IMR-90 (cell line): Measurements from ENCODE around the gene ZNF335. TPM values are rescaled to one million over a fixed set of nuclear protein-coding genes. Genes with fewer than 3 reads are reported as not detected.

ENCODE experiments used
- ATAC-seq: fragments of 200-7000 bp; cut with Tn5 transposase; 2 replicates; pipeline ENCODE4 v1.9.1; 2020; ENCODE audit warnings: low read depth, mild to moderate bottlenecking, moderate library complexity
- BruUV-seq: library from RNA; stranded (reverse); fragments of 400-500 nt; replicated peaks from 2 replicates; lab custom pipeline; 2021; lab: Mats Ljungman, UMichigan
- CTCF ChIA-PET: fragments of 300-600 bp; formaldehyde crosslinking; extraction: SDS; loops from one replicate; lab custom pipeline; 2021; ENCODE audit warnings: antibody characterized with exemption; lab: Yijun Ruan, JAX
- POLR2A ChIA-PET: fragments of 300-600 bp; sonication (Branson Sonifier 250); formaldehyde crosslinking; loops from one replicate; lab custom pipeline; 2022; ENCODE audit warnings: antibody characterized with exemption; ENCODE audit not compliant: unreplicated experiment; lab: Charles Lee
- DNase-seq: peaks from one replicate; pipeline ENCODE4 v3.0.0; 2013
- H2AFZ ChIP-seq: replicated peaks from 2 replicates; pipeline ENCODE3; 2013; ENCODE audit warnings: low read length, mild to moderate bottlenecking; ENCODE audit not compliant: poor library complexity
- H2AK5ac ChIP-seq: 2 replicates; pipeline ENCODE4 v1.6.1; 2013; ENCODE audit warnings: low read depth, low read length, inconsistent platforms
- H2AK9ac ChIP-seq: replicated peaks from 2 replicates; pipeline ENCODE3; 2013; ENCODE audit warnings: mild to moderate bottlenecking, low read depth, low read length, moderate library complexity; ENCODE audit not compliant: poor library complexity
- H2BK120ac ChIP-seq: 2 replicates; pipeline ENCODE4 v1.6.1; 2013; ENCODE audit warnings: low read depth, low read length, inconsistent platforms
- H2BK15ac ChIP-seq: 3 replicates; pipeline ENCODE4 v1.6.1; 2013; ENCODE audit warnings: low read depth, low read length, inconsistent platforms
- H2BK20ac ChIP-seq: 2 replicates; pipeline ENCODE4 v1.6.1; 2013; ENCODE audit warnings: low read depth, mild to moderate bottlenecking, inconsistent platforms, low read length, moderate library complexity
- H2BK5ac ChIP-seq: 2 replicates; pipeline ENCODE4 v1.6.1; 2013; ENCODE audit warnings: mild to moderate bottlenecking, low read depth, low read length, inconsistent platforms; ENCODE audit not compliant: poor library complexity, severe bottlenecking
- H3K14ac ChIP-seq: replicated peaks from 2 replicates; pipeline ENCODE4 v1.6.1; 2013; ENCODE audit warnings: low read depth, low read length, inconsistent platforms
- H3K18ac ChIP-seq: 2 replicates; pipeline ENCODE4 v1.6.1; 2013; ENCODE audit warnings: low read depth, low read length, control low read depth
- H3K23ac ChIP-seq: 2 replicates; pipeline ENCODE4 v1.6.1; 2013; ENCODE audit warnings: low read depth, low read length, inconsistent platforms
- H3K27ac ChIP-seq: 2 replicates; pipeline ENCODE4 v1.5.1; 2013; ENCODE audit warnings: mild to moderate bottlenecking, control low read depth, low read length; ENCODE audit not compliant: insufficient read depth
- H3K27me3 ChIP-seq: 2 replicates; pipeline ENCODE4 v1.6.1; 2013; ENCODE audit warnings: low read length; ENCODE audit not compliant: control insufficient read depth, insufficient read depth
- H3K36me3 ChIP-seq: 2 replicates; pipeline ENCODE4 v1.6.1; 2013; ENCODE audit warnings: low read length, mixed read lengths; ENCODE audit not compliant: control insufficient read depth, insufficient read depth
- H3K4ac ChIP-seq: 2 replicates; pipeline ENCODE4 v1.6.1; 2013; ENCODE audit warnings: low read depth, low read length, inconsistent platforms
- H3K4me1 ChIP-seq: 2 replicates; pipeline ENCODE4 v1.6.1; 2013; ENCODE audit warnings: low read length, mixed read lengths; ENCODE audit not compliant: control insufficient read depth, insufficient read depth
- H3K4me2 ChIP-seq: 2 replicates; pipeline ENCODE4 v1.6.1; 2013; ENCODE audit warnings: low read depth, mild to moderate bottlenecking, control low read depth, low read length, moderate library complexity
- H3K4me3 ChIP-seq: 2 replicates; pipeline ENCODE4 v1.5.1; 2013; ENCODE audit warnings: low read depth, mild to moderate bottlenecking, control low read depth, low read length, moderate library complexity; ENCODE audit not compliant: insufficient read depth
- H3K56ac ChIP-seq: 2 replicates; pipeline ENCODE4 v1.6.1; 2013; ENCODE audit warnings: low read length, inconsistent platforms; ENCODE audit not compliant: insufficient read depth; ENCODE audit errors: extremely low read depth
- H3K79me1 ChIP-seq, 2 experiments: 2 replicates each; pipeline ENCODE4 v1.6.1; 2013; ENCODE audit warnings: low read length in 2 of 2, inconsistent platforms in 1 of 2, low read depth in 1 of 2
- H3K9ac ChIP-seq: 2 replicates; pipeline ENCODE4 v1.6.1; 2013; ENCODE audit warnings: low read depth, low read length, control low read depth
- H3K9me1 ChIP-seq: 2 replicates; pipeline ENCODE4 v1.6.1; 2013; ENCODE audit warnings: low read length, inconsistent platforms; ENCODE audit not compliant: insufficient read depth
- H3K9me3 ChIP-seq: 2 replicates; pipeline ENCODE4 v1.6.1; 2013; ENCODE audit warnings: low read length; ENCODE audit not compliant: control insufficient read depth, insufficient read depth
- H4K20me1 ChIP-seq: 2 replicates; pipeline ENCODE4 v1.6.1; 2013; ENCODE audit warnings: low read length, inconsistent platforms; ENCODE audit not compliant: insufficient read depth
- H4K5ac ChIP-seq: 2 replicates; pipeline ENCODE4 v1.6.1; 2013; ENCODE audit warnings: mild to moderate bottlenecking, low read depth, low read length, control low read depth
- H4K8ac ChIP-seq, 2 experiments: 2 replicates each; pipeline ENCODE4 v1.6.1; 2013; ENCODE audit warnings: low read depth in 2 of 2, low read length in 2 of 2, control low read depth in 1 of 2, inconsistent platforms in 1 of 2
- H4K91ac ChIP-seq: 2 replicates; pipeline ENCODE4 v1.6.1; 2013; ENCODE audit warnings: low read depth, low read length, inconsistent platforms; ENCODE audit not compliant: insufficient read depth
- BHLHE40 ChIP-seq: fragments of 150-350 bp; IDR thresholded peaks from 2 replicates; pipeline ENCODE4 v1.6.1; 2016; ENCODE audit warnings: mild to moderate bottlenecking, low read depth, low read length
- CEBPB ChIP-seq: IDR thresholded peaks from 2 replicates; pipeline ENCODE4 v1.6.1; 2012; ENCODE audit warnings: low read depth, low read length, improper control_type of control experiment
- CHD1 ChIP-seq: IDR thresholded peaks from 2 replicates; pipeline ENCODE4 v1.6.1; 2012; ENCODE audit warnings: low read depth, low read length, improper control_type of control experiment
- CTCF ChIP-seq: conservative IDR thresholded peaks from 2 replicates; pipeline ENCODE4 v1.5.1; 2012; ENCODE audit warnings: mild to moderate bottlenecking, low read depth, low read length, improper control_type of control experiment
- ELK1 ChIP-seq: fragments of 150-350 bp; IDR thresholded peaks from 2 replicates; pipeline ENCODE4 v1.6.1; 2016; ENCODE audit warnings: low read depth, mild to moderate bottlenecking, low read length, moderate library complexity, borderline replicate concordance
- FOS ChIP-seq: fragments of 150-350 bp; IDR thresholded peaks from 2 replicates; pipeline ENCODE4 v1.6.1; 2016; ENCODE audit warnings: low read depth, low read length
- MAFK ChIP-seq: IDR thresholded peaks from 2 replicates; pipeline ENCODE4 v1.6.1; 2012; ENCODE audit warnings: low read depth, low read length, improper control_type of control experiment
- MAZ ChIP-seq: IDR thresholded peaks from 2 replicates; pipeline ENCODE4 v1.6.1; 2012; ENCODE audit warnings: low read depth, mild to moderate bottlenecking, low read length, improper control_type of control experiment, moderate library complexity, borderline replicate concordance
- MXI1 ChIP-seq: IDR thresholded peaks from 2 replicates; pipeline ENCODE4 v1.6.1; 2012; ENCODE audit warnings: low read depth, mild to moderate bottlenecking, low read length, moderate library complexity, borderline replicate concordance
- NFE2L2 ChIP-seq: fragments of 150-350 bp; IDR thresholded peaks from 2 replicates; pipeline ENCODE4 v1.6.1; 2016; ENCODE audit warnings: low read depth, mild to moderate bottlenecking, low read length
- POLR2A ChIP-seq: IDR thresholded peaks from 2 replicates; pipeline ENCODE4 v1.6.1; 2012; ENCODE audit warnings: mild to moderate bottlenecking, low read depth, low read length
- RAD21 ChIP-seq: IDR thresholded peaks from 2 replicates; pipeline ENCODE4 v1.6.1; 2012; ENCODE audit warnings: low read length, improper control_type of control experiment
- RCOR1 ChIP-seq: IDR thresholded peaks from 2 replicates; pipeline ENCODE4 v1.6.1; 2012; ENCODE audit warnings: mild to moderate bottlenecking, low read length, improper control_type of control experiment; ENCODE audit not compliant: insufficient replicate concordance
- RFX5 ChIP-seq: IDR thresholded peaks from 2 replicates; pipeline ENCODE4 v1.8.0; 2012; ENCODE audit warnings: low read depth, mild to moderate bottlenecking, low read length, moderate library complexity
- SMC3 ChIP-seq: fragments of 150-350 bp; IDR thresholded peaks from 2 replicates; pipeline ENCODE4 v1.6.1; 2016; ENCODE audit warnings: low read depth, mild to moderate bottlenecking, antibody characterized with exemption, low read length, moderate library complexity
- WGBS, 2 experiments: methylation state at CpG; one replicate each; pipeline versions ENCODE4 v1.1.5 to v1.1.7; 2013; ENCODE audit warnings: missing lambda C conversion rate in 2 of 2; ENCODE audit not compliant: insufficient read length in 1 of 2; ENCODE audit errors: extremely low coverage in 2 of 2; 5-methylcytosine and 5-hydroxymethylcytosine counted together
- dilution Hi-C: fragments of 300-500 bp; cut with HindIII; formaldehyde crosslinking; loops from one replicate; pipeline ENCODE4 v1.14.3; 2018; ENCODE audit warnings: low sequenced_read_pairs; ENCODE audit not compliant: unreplicated experiment
- in situ Hi-C: fragments of 300-500 bp; cut with MboI; formaldehyde crosslinking; loops from 3 replicates; pipeline ENCODE4 v1.14.3; 2019; ENCODE audit warnings: low sequenced_read_pairs, inconsistent platforms, mixed read lengths
- intact Hi-C: fragments of 100-400 bp; cut with micrococcal nuclease; formaldehyde crosslinking; loops from 2 replicates; pipeline ENCODE4 v1.10.0; 2022
- polyA plus RNA-seq, 3 experiments: library from polyadenylated mRNA; depleted of rRNA; stranded (reverse); fragments of >200 nt; gene quantifications; 2 replicates each; pipeline ENCODE4 v1.2.3, GENCODE V29; 2012; ENCODE audit warnings: low replicate concordance in 1 of 3
- total RNA-seq: library from RNA; depleted of rRNA; stranded (reverse); fragments of >200 nt; gene quantifications from 2 replicates; pipeline ENCODE4 v1.2.3, GENCODE V29; 2012

Gene ZNF335
- total and polyA plus RNA-seq, 2 of the 4 experiments (the other 2 are of a cell fraction) = 11.8 to 17.8 TPM

DNA sequence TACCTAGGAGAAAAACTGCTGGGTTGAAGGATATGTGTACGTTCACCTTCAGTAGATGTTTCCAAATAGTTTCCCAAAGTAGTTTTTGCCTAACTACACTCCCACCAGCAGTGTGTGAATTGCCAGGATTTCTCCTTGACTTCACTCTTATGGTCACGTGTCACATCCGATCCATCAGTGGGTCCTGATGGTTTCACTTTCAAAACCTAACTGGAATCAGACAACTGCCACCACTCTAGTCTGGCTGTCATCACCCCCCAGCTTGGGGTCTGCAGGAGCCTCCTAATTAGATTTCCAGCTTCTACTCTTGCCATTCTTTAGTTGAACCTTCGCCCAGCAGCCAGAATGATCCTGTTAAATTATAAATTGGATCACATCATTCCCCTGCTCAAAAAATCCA, 48.6 kb upstream of the ZNF335 start:
- intact Hi-C loops (loop anchor here (5.0 kb wide), 2 partner anchors 37 to 67 kb away; partner anchors contain the start of gene NCOA5), dilution Hi-C loops (no loop called here), in situ Hi-C loops (no loop called here)
- H3K27me3 ChIP-seq = peaks cover 39% of the 10 kb centered on the region
- H3K4me2 ChIP-seq = no peak overlapping the region
- ChIA-PET CTCF (no interaction called here), POLR2A (no interaction called here)
- DNase-seq = no peak
- no peak overlapping the region for H3K27ac ChIP-seq
- H3K36me3 ChIP-seq = no peaks in the 10 kb centered on the region
- WGBS, 2 experiments = 94% methylated on average over 2 of the region's 4 CpGs; no CpG with 5 or more reads in 1 of the 2 experiments
- H4K5ac ChIP-seq = no peak overlapping the region
- H3K18ac ChIP-seq = no peak overlapping the region
- H3K23ac ChIP-seq = no peak overlapping the region
- H3K4me3 ChIP-seq = no peak overlapping the region
- no peaks in the 10 kb centered on the region for H3K4me1 ChIP-seq
- BruUV-seq = no TSS peak
- H3K9ac ChIP-seq = no peak overlapping the region
- no peaks in the 10 kb centered on the region; the same call in 1 of the 2 replicates for H4K20me1 ChIP-seq
- TF ChIP-seq POLR2A (no peak), BHLHE40 (no peak), RCOR1 (no peak), MXI1 (no peak), ELK1 (no peak), RFX5 (no peak), CTCF (no peak), CEBPB (no peak), NFE2L2 (no peak), MAFK (no peak), MAZ (no peak), SMC3 (no peak), CHD1 (no peak), FOS (no peak), RAD21 (no peak)
- no peaks in the 10 kb centered on the region for H3K9me1 ChIP-seq
- no peak overlapping the region for H3K4ac ChIP-seq
- H2BK5ac ChIP-seq = no peak overlapping the region
- H3K14ac ChIP-seq = no peak overlapping the region
- no peak overlapping the region for H4K8ac ChIP-seq
- no peaks in the 10 kb centered on the region for H3K9me3 ChIP-seq
- H2BK20ac ChIP-seq = no peak overlapping the region
- no peaks in the 10 kb centered on the region for H3K79me1 ChIP-seq
- ATAC-seq = no peak
- H2AK9ac ChIP-seq = no peak overlapping the region
- no peak overlapping the region for H2BK15ac ChIP-seq
- no peak overlapping the region for H2BK120ac ChIP-seq
- no peak overlapping the region for H3K56ac ChIP-seq
- no peak overlapping the region for H4K91ac ChIP-seq
- no peak overlapping the region for H2AK5ac ChIP-seq
- H2AFZ ChIP-seq = no peak overlapping the region
